Liver (tissue), 9 donors: Measurements from ENCODE around the gene U2AF2. TPM values are rescaled to one million over a fixed set of nuclear protein-coding genes. Genes with fewer than 3 reads are reported as not detected.

Experiments
- DNase-seq: peaks from one replicate; pipeline ENCODE4 v3.0.0-alpha.2; 2017; ENCODE audit warnings: low spot score
- H3K27ac ChIP-seq, 2 donors: one replicate each; pipeline ENCODE4 v1.7.0; 2013; ENCODE audit warnings: inconsistent platforms in 2 of 2, low read length in 2 of 2, control low read depth in 1 of 2, low read depth in 1 of 2, mild to moderate bottlenecking in 1 of 2
- H3K27me3 ChIP-seq, 4 donors: one replicate each; pipeline versions ENCODE4 v1.6.1 to v1.7.0; 2013; ENCODE audit warnings: low read length in 3 of 4, inconsistent platforms in 1 of 4, mild to moderate bottlenecking in 1 of 4, moderate library complexity in 1 of 4; ENCODE audit not compliant: control insufficient read depth in 4 of 4, insufficient read depth in 4 of 4
- H3K36me3 ChIP-seq, 4 donors: one replicate each; pipeline versions ENCODE4 v1.6.1 to v1.7.0; 2013; ENCODE audit warnings: low read length in 3 of 4, mild to moderate bottlenecking in 3 of 4, low read depth in 1 of 4, moderate library complexity in 1 of 4; ENCODE audit not compliant: control insufficient read depth in 4 of 4, insufficient read depth in 3 of 4
- H3K4me1 ChIP-seq, 4 donors: one replicate each; pipeline versions ENCODE4 v1.6.1 to v1.7.0; 2013; ENCODE audit warnings: low read length in 3 of 4, mild to moderate bottlenecking in 3 of 4, moderate library complexity in 1 of 4; ENCODE audit not compliant: control insufficient read depth in 4 of 4, insufficient read depth in 4 of 4
- H3K4me3 ChIP-seq, 3 donors: one replicate each; pipeline versions ENCODE4 v1.6.1 to v1.7.0; 2013; ENCODE audit warnings: low read length in 3 of 3, control low read depth in 1 of 3, low read depth in 1 of 3, mild to moderate bottlenecking in 1 of 3
- H3K9ac ChIP-seq, 2 donors: one replicate each; pipeline ENCODE4 v1.7.0; 2013; ENCODE audit warnings: low read length in 2 of 2, mild to moderate bottlenecking in 2 of 2, moderate library complexity in 2 of 2, control low read depth in 1 of 2, low read depth in 1 of 2
- H3K9me3 ChIP-seq, 4 donors: one replicate each; pipeline versions ENCODE4 v1.6.1 to v1.7.0; 2013; ENCODE audit warnings: low read length in 3 of 4; ENCODE audit not compliant: control insufficient read depth in 4 of 4
- CTCF ChIP-seq: fragments of 150-350 bp; IDR thresholded peaks from 2 replicates; pipeline ENCODE4 v1.5.1; 2017; ENCODE audit warnings: improper control_type of control experiment, low read depth, low read length; ENCODE audit not compliant: missing input control
- EGR1 ChIP-seq, 2 donors: IDR thresholded peaks; 2 replicates each; pipeline ENCODE4 v1.6.1; 2016 to 2018; ENCODE audit warnings: antibody characterized with exemption in 2 of 2, low read depth in 2 of 2
- FOXA1 ChIP-seq: IDR thresholded peaks from 2 replicates; pipeline ENCODE4 v1.6.1; 2016; ENCODE audit warnings: antibody characterized with exemption
- FOXA2 ChIP-seq: IDR thresholded peaks from 2 replicates; pipeline ENCODE4 v1.6.1; 2016; ENCODE audit warnings: antibody characterized with exemption
- GABPA ChIP-seq, 2 donors: IDR thresholded peaks in 1 of 2; conservative IDR thresholded peaks in 1 of 2; 2 replicates each; pipeline ENCODE4 v1.6.1; 2016; ENCODE audit warnings: antibody characterized with exemption in 2 of 2, mild to moderate bottlenecking in 1 of 2, moderate library complexity in 1 of 2
- HNF4A ChIP-seq, 2 donors: conservative IDR thresholded peaks; 2 replicates each; pipeline ENCODE4 v1.6.1; 2016; ENCODE audit warnings: antibody characterized with exemption in 2 of 2, mild to moderate bottlenecking in 2 of 2
- HNF4G ChIP-seq: IDR thresholded peaks from 2 replicates; pipeline ENCODE4 v1.6.1; 2016; ENCODE audit warnings: antibody characterized with exemption
- JUND ChIP-seq, 2 donors: IDR thresholded peaks; 2 replicates each; pipeline ENCODE4 v1.6.1; 2016; ENCODE audit warnings: antibody characterized with exemption in 2 of 2
- MAX ChIP-seq: IDR thresholded peaks from 2 replicates; pipeline ENCODE4 v1.6.1; 2016; ENCODE audit warnings: antibody characterized with exemption
- NR2F2 ChIP-seq: IDR thresholded peaks from 2 replicates; pipeline ENCODE4 v1.6.1; 2016; ENCODE audit warnings: antibody characterized with exemption
- RAD21 ChIP-seq, 2 donors: IDR thresholded peaks; 2 replicates each; pipeline ENCODE4 v1.6.1; 2016; ENCODE audit warnings: antibody characterized with exemption in 2 of 2, mild to moderate bottlenecking in 2 of 2
- RXRA ChIP-seq, 2 donors: IDR thresholded peaks; 2 replicates each; pipeline ENCODE4 v1.6.1; 2017 to 2018; ENCODE audit warnings: antibody characterized with exemption in 2 of 2, mild to moderate bottlenecking in 1 of 2
- SP1 ChIP-seq: IDR thresholded peaks from 2 replicates; pipeline ENCODE4 v1.6.1; 2018; ENCODE audit warnings: antibody characterized with exemption, mild to moderate bottlenecking
- TAF1 ChIP-seq: conservative IDR thresholded peaks from 2 replicates; pipeline ENCODE4 v1.6.1; 2016; ENCODE audit warnings: antibody characterized with exemption, mild to moderate bottlenecking
- YY1 ChIP-seq: IDR thresholded peaks from 2 replicates; pipeline ENCODE4 v1.6.1; 2016; ENCODE audit warnings: antibody characterized with exemption, mild to moderate bottlenecking
- ZBTB33 ChIP-seq: IDR thresholded peaks from 2 replicates; pipeline ENCODE4 v1.6.1; 2016; ENCODE audit warnings: antibody characterized with exemption
- WGBS: extraction: QIAGEN DNeasy Blood & Tissue Kit; methylation state at CpG from one replicate; pipeline ENCODE4 v1.1.7; 2013; 5-methylcytosine and 5-hydroxymethylcytosine counted together
- polyA plus RNA-seq, 2 donors: library from polyadenylated mRNA; stranded (reverse) in 1 of 2; unstranded in 1 of 2; fragments of 200-250 nt in 1 of 2; fragments of >200 nt in 1 of 2; fragmentation: Nextera tagmentation in 1 of 2; extraction: Ambion mirVana in 1 of 2; gene quantifications; one replicate each; pipeline versions ENCODE4 v1.2.1 to v1.2.3, GENCODE V29; 2013 to 2015
- total RNA-seq, 2 donors: library from RNA; depleted of rRNA; stranded (reverse); fragments of >200 nt; gene quantifications; one replicate each; pipeline ENCODE4 v1.2.3, GENCODE V29; 2014
- donor health status: healthy.
- donor health status: healthy.
- donor health status: healthy.
- donor health status: healthy.
- donor health status: healthy.

Gene U2AF2
- total RNA-seq (10 to 100 TPM; 49.4 to 66.6 TPM), polyA plus RNA-seq (10 to 100 TPM in 1 of 2 donors, 1 to 10 TPM in 1; 8.6 to 53.1 TPM)

- H3K27me3 ChIP-seq = no peaks in the 10 kb centered on the region
- H3K4me1 ChIP-seq = peaks cover 8 to 40% (median 36%) of the 10 kb centered on the region in 4 donors
- H3K4me3 ChIP-seq = peak within 1 kb of the TSS; percentile 87 to 94 (median 89)
- peak; percentile 99 for DNase-seq
- H3K9ac ChIP-seq = peak within 1 kb of the TSS; percentile 78 to 97
- WGBS = under 1% methylated on average over 95 of the region's 95 CpGs
- no peaks in the 10 kb centered on the region for H3K9me3 ChIP-seq
- peak within 1 kb of the TSS; percentile 99 for H3K27ac ChIP-seq
- TF ChIP-seq EGR1 (IDR thresholded peaks at IDR 0.05; ENCODE audit: low read depth in 2 of 2) (no peak), MAX (peak; percentile 74), ZBTB33 (no peak), SP1 (no peak), RAD21 (IDR thresholded peaks at IDR 0.05) (no peak), HNF4G (no peak), JUND (IDR thresholded peaks at IDR 0.05) (no peak), TAF1 (no peak), HNF4A (conservative IDR thresholded peaks at IDR 0.05) (no peak), FOXA1 (no peak), YY1 (peak; percentile 98), GABPA (IDR thresholded peaks at IDR 0.05 in 1 of 2, conservative IDR thresholded peaks at IDR 0.05 in 1 of 2) (peak; percentile 84 to 90), CTCF (no peak), RXRA (IDR thresholded peaks at IDR 0.05) (no peak), NR2F2 (no peak), FOXA2 (no peak)
- peaks cover 0 to 5% (median 0%) of the 10 kb centered on the region in 4 donors for H3K36me3 ChIP-seq
These were observed at the start of gene U2AF2 for GRCh38 chr19:55654868-55655647. TSS of gene U2AF2 (plus strand) at chr19:55655035. CDS start at chr19:55655105, 70 bp downstream.

- Histone ChIP-seq H3K36me3 (peaks cover 0 to 8% (median 2%) of the 10 kb centered on the region in 4 donors), H3K27me3 (no peaks in the 10 kb centered on the region), H3K4me1 (peaks cover 1 to 28% (median 23%) of the 10 kb centered on the region in 4 donors), H3K27ac (peak overlapping the region; percentile 92), H3K4me3 (peak overlapping the region; percentile 55 to 91 (median 76)), H3K9me3 (no peaks in the 10 kb centered on the region), H3K9ac (no peak overlapping the region)
- no peak for TF ChIP-seq ZBTB33
- no peak for TF ChIP-seq FOXA2
- peak; percentile 36 to 76 for TF ChIP-seq EGR1 (IDR thresholded peaks at IDR 0.05; ENCODE audit: low read depth in 2 of 2)
- TF ChIP-seq SP1 = peak; percentile 36
- TF ChIP-seq NR2F2 = no peak
- TF ChIP-seq GABPA (IDR thresholded peaks at IDR 0.05 in 1 of 2, conservative IDR thresholded peaks at IDR 0.05 in 1 of 2) = peak; percentile 72 to 92
- peak in 1 of 2 donors; percentile 9 for TF ChIP-seq RAD21 (IDR thresholded peaks at IDR 0.05)
- peak; percentile 68 for TF ChIP-seq YY1
- no peak for TF ChIP-seq HNF4G
- WGBS = under 1% methylated on average over 43 of the region's 43 CpGs
- peak; percentile 88 for DNase-seq
These were observed 49.6 kb upstream of the U2AF2 start for GRCh38 chr19:55605207-55605636.
